HEK293 (cell line): ENCODE results near the gene RGS6.

Source experiments
- CTCF ChIA-PET: fragments of 350-600 bp; formaldehyde crosslinking; extraction: SDS; loops from one replicate; lab custom pipeline; 2021; ENCODE audit warnings: antibody characterized with exemption; lab: Yijun Ruan, JAX
- POLR2A ChIA-PET: fragments of 300-600 bp; formaldehyde crosslinking; extraction: SDS; loops from one replicate; lab custom pipeline; 2020; ENCODE audit warnings: antibody characterized with exemption, inconsistent platforms; lab: Yijun Ruan, JAX
- H3K27ac ChIP-seq: fragments of 200-500 bp; sonication (Bioruptor generic); 2 replicates; pipeline ENCODE4 v1.5.1; 2014; ENCODE audit warnings: low read depth, low read length, control low read depth, inconsistent platforms; ENCODE audit errors: extremely low read depth
- H3K36me3 ChIP-seq, 2 experiments: fragments of 200-500 bp in 1 of 2; sonication (Bioruptor generic) in 1 of 2; 1 replicate in 1 of 2; 2 replicates in 1 of 2; pipeline ENCODE4 v1.5.1; 2014 to 2017; ENCODE audit warnings: inconsistent platforms in 2 of 2, low read length in 2 of 2; ENCODE audit not compliant: control insufficient read depth in 2 of 2, insufficient read depth in 1 of 2
- H3K4me1 ChIP-seq: fragments of 200-500 bp; sonication (Bioruptor generic); 2 replicates; pipeline ENCODE4 v1.5.1; 2014; ENCODE audit warnings: mild to moderate bottlenecking, low read length, inconsistent platforms; ENCODE audit not compliant: control insufficient read depth, insufficient read depth
- H3K4me3 ChIP-seq: 2 replicates; pipeline ENCODE4 v1.5.1; 2011; ENCODE audit warnings: low read depth, mild to moderate bottlenecking, control low read depth, low read length, moderate library complexity
- H3K9me3 ChIP-seq: fragments of 200-500 bp; sonication (Bioruptor generic); 2 replicates; pipeline ENCODE4 v1.5.1; 2014; ENCODE audit warnings: low read depth, low read length, inconsistent platforms; ENCODE audit not compliant: control insufficient read depth, insufficient read depth
- GLIS2 ChIP-seq: fragments of 450-650 bp; formaldehyde crosslinking; IDR thresholded peaks from 2 replicates; pipeline ENCODE4 v1.5.1; 2016; ENCODE audit warnings: missing biosample characterization, missing genetic modification characterization
- INSM2 ChIP-seq: fragments of 450-650 bp; formaldehyde crosslinking; IDR thresholded peaks from 2 replicates; pipeline ENCODE4 v1.5.1; 2016; ENCODE audit warnings: missing biosample characterization, missing genetic modification characterization
- PBX3 ChIP-seq: sonication (generic); formaldehyde crosslinking; IDR thresholded peaks from 2 replicates; pipeline ENCODE4 v1.8.1; 2022; ENCODE audit warnings: mild to moderate bottlenecking, moderate library complexity, missing genetic modification reagents
- YY2 ChIP-seq: fragments of 450-650 bp; formaldehyde crosslinking; IDR thresholded peaks from 2 replicates; pipeline ENCODE4 v1.5.1; 2016; ENCODE audit warnings: missing biosample characterization, missing genetic modification characterization
- ZBTB10 ChIP-seq: fragments of 450-650 bp; formaldehyde crosslinking; IDR thresholded peaks from 2 replicates; pipeline ENCODE4 v1.5.1; 2016; ENCODE audit warnings: missing biosample characterization, missing genetic modification characterization
- ZBTB21 ChIP-seq: fragments of 450-650 bp; formaldehyde crosslinking; IDR thresholded peaks from 2 replicates; pipeline ENCODE4 v1.5.1; 2017; ENCODE audit warnings: missing biosample characterization, missing genetic modification characterization
- ZBTB44 ChIP-seq: fragments of 450-650 bp; IDR thresholded peaks from 2 replicates; pipeline ENCODE4 v1.5.1; 2018; ENCODE audit warnings: missing biosample characterization, mild to moderate bottlenecking, missing genetic modification characterization
- ZIC2 ChIP-seq: fragments of 450-650 bp; formaldehyde crosslinking; IDR thresholded peaks from 2 replicates; pipeline ENCODE4 v1.5.1; 2016; ENCODE audit warnings: missing biosample characterization, missing genetic modification characterization
- ZNF280D ChIP-seq: fragments of 450-650 bp; formaldehyde crosslinking; IDR thresholded peaks from 2 replicates; pipeline ENCODE4 v1.5.1; 2016; ENCODE audit warnings: missing biosample characterization, missing genetic modification characterization
- ZNF394 ChIP-seq: fragments of 450-650 bp; formaldehyde crosslinking; IDR thresholded peaks from 2 replicates; pipeline ENCODE4 v1.5.1; 2016; ENCODE audit warnings: missing biosample characterization, missing genetic modification characterization, mild to moderate bottlenecking, moderate library complexity, borderline replicate concordance
- ZNF433 ChIP-seq: fragments of 450-650 bp; formaldehyde crosslinking; IDR thresholded peaks from 2 replicates; pipeline ENCODE4 v1.5.1; 2016; ENCODE audit warnings: missing biosample characterization, missing genetic modification characterization, low read depth
- ZNF585B ChIP-seq: fragments of 450-650 bp; formaldehyde crosslinking; IDR thresholded peaks from 2 replicates; pipeline ENCODE4 v1.5.1; 2016; ENCODE audit warnings: missing biosample characterization, missing genetic modification characterization
- ZNF623 ChIP-seq: fragments of 450-650 bp; formaldehyde crosslinking; IDR thresholded peaks from 2 replicates; pipeline ENCODE4 v1.5.1; 2016; ENCODE audit warnings: missing biosample characterization, missing genetic modification characterization
- ZNF670 ChIP-seq: fragments of 450-650 bp; formaldehyde crosslinking; IDR thresholded peaks from 2 replicates; pipeline ENCODE4 v1.5.1; 2016; ENCODE audit warnings: missing biosample characterization, missing genetic modification characterization, low read depth
- ZNF830 ChIP-seq: fragments of 450-650 bp; IDR thresholded peaks from 2 replicates; pipeline ENCODE4 v1.5.0; 2018; ENCODE audit warnings: missing biosample characterization, missing genetic modification characterization, low read depth, mild to moderate bottlenecking, moderate library complexity
- ZNF837 ChIP-seq: fragments of 450-650 bp; formaldehyde crosslinking; IDR thresholded peaks from 2 replicates; pipeline ENCODE4 v1.5.1; 2016; ENCODE audit warnings: missing biosample characterization, missing genetic modification characterization

Gene RGS6

GRCh38 chr14:72483311-72483710 lies 551.1 kb downstream of the RGS6 start:
- no peak overlapping the region for H3K27ac ChIP-seq
- no peak for TF ChIP-seq INSM2 (tag by site-specific recombination)
- TF ChIP-seq ZIC2: no peak
- TF ChIP-seq ZNF670: no peak
- ChIA-PET POLR2A (no interaction called here), CTCF (no interaction called here)
- H3K4me1 ChIP-seq: no peaks in the 10 kb centered on the region; the same call in 1 of the 2 replicates
- H3K4me3 ChIP-seq: no peak overlapping the region
- no peaks in the 10 kb centered on the region for H3K36me3 ChIP-seq
- no peaks in the 10 kb centered on the region for H3K9me3 ChIP-seq

GRCh38 chr14:72485695-72486094 lies 553.5 kb downstream of the RGS6 start:
- CTCF ChIA-PET: no interaction called here
- no peaks in the 10 kb centered on the region for H3K9me3 ChIP-seq
- no peaks in the 10 kb centered on the region for H3K4me1 ChIP-seq
- no peaks in the 10 kb centered on the region for H3K36me3 ChIP-seq
- TF ChIP-seq YY2 (tag by site-specific recombination) (no peak), ZBTB44 (tag by site-specific recombination) (no peak), ZBTB10 (no peak), ZBTB21 (tag by site-specific recombination) (no peak), PBX3 (CRISPR knock-in tag) (no peak), ZNF394 (no peak), ZNF433 (no peak), ZNF280D (tag by site-specific recombination) (no peak), ZNF585B (no peak), ZNF623 (tag by site-specific recombination) (no peak), ZNF837 (tag by site-specific recombination) (no peak), ZNF830 (tag by site-specific recombination) (no peak), GLIS2 (tag by site-specific recombination) (no peak)
- no peak overlapping the region for H3K4me3 ChIP-seq
- POLR2A ChIA-PET: no interaction called here
- H3K27ac ChIP-seq: no peak overlapping the region
